ENCODE measurements around the gene SEMA4A.
"Not testable (repeated sequence)": the region's sequence is repeated elsewhere in the genome, so short reads cannot be mapped to it uniquely, and the experiment has no call there.

The SEMA4A gene

DNA sequence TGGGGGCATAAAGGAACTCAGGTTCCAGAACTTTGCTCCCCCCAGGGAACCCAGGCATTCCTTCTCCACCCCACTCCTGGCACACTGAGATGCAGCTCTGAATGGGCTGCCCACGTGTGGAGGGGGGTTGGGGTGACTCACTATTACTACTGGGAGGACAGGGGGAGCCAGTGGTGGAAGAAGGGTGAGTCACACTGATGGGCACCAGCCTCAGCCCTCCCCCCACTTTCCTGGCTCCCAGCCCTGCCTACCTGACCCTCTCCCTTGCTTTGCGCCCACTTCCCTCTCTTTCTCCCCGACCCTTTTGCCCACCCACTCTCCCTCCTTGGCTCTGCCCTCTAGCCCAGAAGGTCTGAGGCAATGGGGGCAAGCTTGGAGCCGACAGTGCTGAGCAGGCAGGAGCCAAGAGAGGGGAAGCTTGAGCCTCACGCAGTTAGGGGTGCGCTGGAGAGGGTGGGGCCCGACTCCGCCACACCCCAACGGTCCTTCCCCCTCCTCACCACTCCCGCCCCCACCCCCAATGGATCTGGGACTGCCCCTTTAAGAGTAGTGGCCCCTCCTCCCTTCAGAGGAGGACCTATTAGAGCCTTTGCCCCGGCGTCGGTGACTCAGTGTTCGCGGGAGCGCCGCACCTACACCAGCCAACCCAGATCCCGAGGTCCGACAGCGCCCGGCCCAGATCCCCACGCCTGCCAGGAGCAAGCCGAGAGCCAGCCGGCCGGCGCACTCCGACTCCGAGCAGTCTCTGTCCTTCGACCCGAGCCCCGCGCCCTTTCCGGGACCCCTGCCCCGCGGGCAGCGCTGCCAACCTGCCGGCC, 39.1 kb upstream of the SEMA4A start, which contains the start of gene LMNA:
Gene LMNA, plus strand, starts transcription at position 611 of the 818 bp plus-strand sequence. CDS start 208 bp downstream, outside the sequence.
- Histone ChIP-seq H3K27me3 (no peaks in the 10 kb centered on the region), H3K36me3 (no peaks in the 10 kb centered on the region), H3K27ac (peak within 1 kb of the TSS; percentile 92 to 99), H3K4me1 (peaks cover 0 to 39% (median 25%) of the 10 kb centered on the region in 4 donors), H3K9me3 (no peaks in the 10 kb centered on the region), H3K4me3 (peak within 1 kb of the TSS; percentile 78 to 100)
- TF ChIP-seq, protein P1, sequence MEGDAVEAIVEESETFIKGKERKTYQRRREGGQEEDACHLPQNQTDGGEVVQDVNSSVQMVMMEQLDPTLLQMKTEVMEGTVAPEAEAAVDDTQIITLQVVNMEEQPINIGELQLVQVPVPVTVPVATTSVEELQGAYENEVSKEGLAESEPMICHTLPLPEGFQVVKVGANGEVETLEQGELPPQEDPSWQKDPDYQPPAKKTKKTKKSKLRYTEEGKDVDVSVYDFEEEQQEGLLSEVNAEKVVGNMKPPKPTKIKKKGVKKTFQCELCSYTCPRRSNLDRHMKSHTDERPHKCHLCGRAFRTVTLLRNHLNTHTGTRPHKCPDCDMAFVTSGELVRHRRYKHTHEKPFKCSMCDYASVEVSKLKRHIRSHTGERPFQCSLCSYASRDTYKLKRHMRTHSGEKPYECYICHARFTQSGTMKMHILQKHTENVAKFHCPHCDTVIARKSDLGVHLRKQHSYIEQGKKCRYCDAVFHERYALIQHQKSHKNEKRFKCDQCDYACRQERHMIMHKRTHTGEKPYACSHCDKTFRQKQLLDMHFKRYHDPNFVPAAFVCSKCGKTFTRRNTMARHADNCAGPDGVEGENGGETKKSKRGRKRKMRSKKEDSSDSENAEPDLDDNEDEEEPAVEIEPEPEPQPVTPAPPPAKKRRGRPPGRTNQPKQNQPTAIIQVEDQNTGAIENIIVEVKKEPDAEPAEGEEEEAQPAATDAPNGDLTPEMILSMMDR (IDR thresholded peaks at IDR 0.05): no peak
- peak; percentile 98 for DNase-seq
- intact Hi-C loops (cut with DNase I; ENCODE audit: low total_unique reads): no loop called here

DNA sequence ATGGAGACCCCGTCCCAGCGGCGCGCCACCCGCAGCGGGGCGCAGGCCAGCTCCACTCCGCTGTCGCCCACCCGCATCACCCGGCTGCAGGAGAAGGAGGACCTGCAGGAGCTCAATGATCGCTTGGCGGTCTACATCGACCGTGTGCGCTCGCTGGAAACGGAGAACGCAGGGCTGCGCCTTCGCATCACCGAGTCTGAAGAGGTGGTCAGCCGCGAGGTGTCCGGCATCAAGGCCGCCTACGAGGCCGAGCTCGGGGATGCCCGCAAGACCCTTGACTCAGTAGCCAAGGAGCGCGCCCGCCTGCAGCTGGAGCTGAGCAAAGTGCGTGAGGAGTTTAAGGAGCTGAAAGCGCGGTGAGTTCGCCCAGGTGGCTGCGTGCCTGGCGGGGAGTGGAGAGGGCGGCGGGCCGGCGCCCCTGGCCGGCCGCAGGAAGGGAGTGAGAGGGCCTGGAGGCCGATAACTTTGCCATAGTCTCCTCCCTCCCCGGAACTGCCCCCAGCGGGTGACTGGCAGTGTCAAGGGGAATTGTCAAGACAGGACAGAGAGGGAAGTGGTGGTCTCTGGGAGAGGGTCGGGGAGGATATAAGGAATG, 38.4 kb upstream of the SEMA4A start:
- Histone ChIP-seq H3K4me1 (peaks cover 5 to 46% (median 32%) of the 10 kb centered on the region in 4 donors), H3K36me3 (peaks cover 0 to 6% (median 0%) of the 10 kb centered on the region in 3 donors), H3K4me3 (peak overlapping the region; percentile 78 to 100), H3K27ac (peak overlapping the region; percentile 92 to 99), H3K9me3 (no peaks in the 10 kb centered on the region), H3K27me3 (no peaks in the 10 kb centered on the region)
- TF ChIP-seq, protein P1 (IDR thresholded peaks at IDR 0.05): peak in 1 of 2 experiments; percentile 4
- peak in 1 of 2 donors; percentile 58 for DNase-seq
- intact Hi-C loops (cut with DNase I; ENCODE audit: low total_unique reads): no loop called here

DNA sequence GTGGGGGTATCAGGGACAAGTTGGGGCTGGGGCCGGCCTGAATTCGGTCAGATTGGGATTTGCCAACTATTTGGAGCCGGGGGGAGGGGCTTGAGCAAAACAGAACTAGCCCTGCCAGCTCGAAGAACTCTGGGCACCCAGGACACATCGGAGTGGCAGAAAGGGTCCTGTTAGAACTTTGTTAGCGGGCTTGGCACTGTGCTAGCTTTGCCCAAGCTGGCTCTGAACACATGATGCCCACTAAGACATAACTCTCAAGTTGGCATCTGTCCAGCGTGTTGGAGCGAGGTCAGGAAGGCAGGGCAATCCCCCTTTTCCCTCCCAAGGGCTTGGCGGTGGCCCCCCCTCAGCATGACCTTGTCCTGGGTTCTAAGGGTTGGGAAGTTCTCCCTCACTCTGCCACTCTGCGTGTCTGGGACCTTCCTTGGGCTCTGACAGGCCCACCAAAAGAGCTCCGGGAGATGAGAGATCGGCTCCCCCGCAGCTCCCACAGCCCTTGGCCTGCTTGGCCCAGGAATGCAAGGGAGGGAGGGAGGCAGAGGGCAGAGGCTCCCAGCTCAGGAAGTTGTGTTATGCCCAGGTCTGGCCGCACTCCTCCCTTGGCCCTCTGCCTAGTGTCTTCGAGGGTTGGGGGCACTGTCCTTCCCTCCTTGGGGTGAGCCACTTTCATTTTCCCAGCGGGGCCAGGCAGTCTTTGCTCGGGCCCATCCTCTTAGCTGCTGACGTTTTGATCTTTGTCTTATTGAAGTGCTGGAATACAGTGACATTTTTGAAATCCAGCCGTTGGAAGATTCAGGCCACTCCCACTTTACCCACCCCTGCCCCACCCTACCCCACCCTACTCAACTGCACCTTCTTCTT, 37.6 kb upstream of the SEMA4A start:
- DNase-seq: peak; percentile 76 to 87
- Histone ChIP-seq H3K4me1 (peaks cover 9 to 53% (median 39%) of the 10 kb centered on the region in 4 donors), H3K36me3 (peaks cover 0 to 12% (median 0%) of the 10 kb centered on the region in 3 donors), H3K4me3 (peak overlapping the region; percentile 78 to 100), H3K27me3 (no peaks in the 10 kb centered on the region), H3K27ac (peak overlapping the region; percentile 92 to 99), H3K9me3 (no peaks in the 10 kb centered on the region)
- intact Hi-C loops (cut with DNase I; ENCODE audit: low total_unique reads): no loop called here
- TF ChIP-seq, protein P1 (IDR thresholded peaks at IDR 0.05): no peak

DNA sequence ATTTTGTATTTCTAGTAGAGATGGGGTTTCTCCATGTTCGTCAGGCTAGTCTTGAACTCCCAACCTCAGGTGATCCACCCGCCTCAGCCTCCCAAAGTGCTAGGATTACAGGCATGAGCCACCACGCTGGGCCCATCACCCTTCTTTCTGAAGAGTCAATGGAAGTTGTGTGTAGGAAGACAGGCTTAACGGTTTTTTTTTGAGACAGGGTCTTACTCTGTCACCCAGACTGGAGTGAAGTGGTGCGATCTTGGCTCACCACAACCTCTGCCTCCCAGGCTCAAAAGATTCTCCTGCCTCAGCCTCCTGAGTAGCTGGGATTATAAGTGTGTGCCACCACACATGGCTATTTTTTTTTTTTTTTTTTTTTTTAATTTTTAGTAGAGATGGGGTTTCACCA, 36.7 kb upstream of the SEMA4A start:
- H3K27me3 ChIP-seq; DNase-seq; intact Hi-C loops (cut with DNase I; ENCODE audit: low total_unique reads); H3K9me3 ChIP-seq: not testable (repeated sequence)
- Histone ChIP-seq H3K27ac (peak overlapping the region; percentile 92 to 99), H3K4me3 (peak overlapping the region; percentile 78 to 100), H3K36me3 (peaks cover 0 to 12% (median 0%) of the 10 kb centered on the region in 3 donors), H3K4me1 (peaks cover 9 to 63% (median 48%) of the 10 kb centered on the region in 4 donors)

DNA sequence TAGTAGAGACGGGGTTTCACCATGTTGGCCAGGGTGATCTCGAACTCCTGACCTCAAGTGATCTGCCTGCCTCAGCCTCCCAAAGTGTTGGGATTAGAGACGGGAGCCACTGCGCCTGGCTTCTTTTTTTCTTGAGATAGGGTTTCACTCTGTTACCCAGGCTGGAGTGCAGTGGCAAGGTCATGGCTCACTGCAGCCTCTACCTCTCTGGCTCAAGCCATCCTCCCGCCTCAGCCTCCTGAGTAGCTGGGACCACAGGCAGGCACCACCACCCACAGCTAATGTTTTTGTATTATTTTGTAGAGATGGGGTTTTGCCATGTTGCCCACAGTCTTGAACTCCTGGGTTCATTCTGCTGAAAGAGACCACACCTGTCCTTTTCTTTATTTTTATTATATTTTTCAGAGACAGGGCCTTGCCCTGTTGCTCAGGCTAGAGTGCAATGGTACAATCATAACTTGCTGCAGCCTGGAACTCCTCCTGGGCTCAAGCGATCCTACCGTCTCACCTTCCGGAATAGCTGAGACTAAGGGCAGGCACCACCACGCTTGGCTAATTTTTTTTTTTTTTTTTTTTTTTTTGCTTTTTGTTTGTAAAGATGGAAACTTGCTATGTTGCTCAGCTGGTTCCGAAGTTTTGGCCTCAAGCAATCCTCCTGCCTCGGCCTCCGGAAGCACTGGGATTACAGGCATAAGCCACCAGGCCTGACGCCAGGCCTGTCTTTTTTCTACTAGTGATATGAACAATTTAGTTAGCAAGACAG, 35.8 kb upstream of the SEMA4A start:
- Histone ChIP-seq H3K27ac (peak overlapping the region; percentile 92 to 99), H3K4me1 (peaks cover 9 to 68% (median 54%) of the 10 kb centered on the region in 4 donors), H3K9me3 (no peaks in the 10 kb centered on the region), H3K36me3 (peaks cover 0 to 12% (median 0%) of the 10 kb centered on the region in 3 donors), H3K27me3 (no peaks in the 10 kb centered on the region), H3K4me3 (peak overlapping the region; percentile 78 to 100)
- TF ChIP-seq, protein P1 (IDR thresholded peaks at IDR 0.05): no peak
- DNase-seq: no peak
- intact Hi-C loops (cut with DNase I; ENCODE audit: low total_unique reads): no loop called here

Data from tibial artery (tissue), 4 donors.